Measurements from ENCODE around the gene ZNF528.
A peak's percentile ranks its signal among the peaks of the same experiment; 100 is the strongest.

Gene ZNF528

GRCh38 chr19:52453324-52454094 is 55.9 kb downstream of the ZNF528 start, which contains the start of gene ZNF578:
Gene ZNF578 (plus strand): TSS chr19:52453553. CDS start chr19:52501846, 48,293 bp downstream.
- no peaks in the 10 kb centered on the region for H3K9me2 ChIP-seq (replicated peaks; ENCODE audit: insufficient read depth, low read length)
- no peaks in the 10 kb centered on the region for H3K4me1 ChIP-seq (ENCODE audit: low read length)
- H3K27me3 ChIP-seq (replicated peaks; ENCODE audit: insufficient read depth, low read length) = no peaks in the 10 kb centered on the region
- TF ChIP-seq CTCF (IDR thresholded peaks at IDR 0.05; ENCODE audit: low read length) = no peak
- no peak for TF ChIP-seq EZH2 (optimal IDR thresholded peaks at IDR 0.05; ENCODE audit: low read depth, low read length)
- TF ChIP-seq EZH2phosphoT487 (IDR thresholded peaks at IDR 0.05; ENCODE audit: low read length) = no peak
- H4K20me1 ChIP-seq (ENCODE audit: insufficient read depth, low read length) = no peaks in the 10 kb centered on the region
- no peak within 1 kb of the TSS for H3K4me3 ChIP-seq (ENCODE audit: low read length)
- H2AFZ ChIP-seq (ENCODE audit: low read length) = no peak within 1 kb of the TSS
- no peaks in the 10 kb centered on the region for H3F3A ChIP-seq (ENCODE audit: insufficient read depth, low read length)
- H3K79me2 ChIP-seq (ENCODE audit: low read length) = no peaks in the 10 kb centered on the region
- no peak for DNase-seq
- H3K4me2 ChIP-seq (ENCODE audit: low read depth, low read length) = no peak within 1 kb of the TSS
- H3K9ac ChIP-seq (ENCODE audit: low read length) = no peak within 1 kb of the TSS
- H3K36me3 ChIP-seq (replicated peaks; ENCODE audit: insufficient read depth, low read length) = no peaks in the 10 kb centered on the region
- no peak within 1 kb of the TSS for H3K27ac ChIP-seq (ENCODE audit: low read length)
- no peaks in the 10 kb centered on the region for H3K9me3 ChIP-seq (replicated peaks; ENCODE audit: insufficient read depth, low read length)

- DNase-seq = peak; percentile 8
Measured at GRCh38 chr19:52464798-52465470, 67.3 kb downstream of the ZNF528 start.

More at GRCh38 chr19:52464798-52465470, 67.3 kb downstream of the ZNF528 start:
- Histone ChIP-seq H3F3A (ENCODE audit: insufficient read depth, low read length) (no peaks in the 10 kb centered on the region), H3K4me1 (ENCODE audit: low read length) (no peaks in the 10 kb centered on the region), H3K79me2 (ENCODE audit: low read length) (no peaks in the 10 kb centered on the region), H3K4me3 (ENCODE audit: low read length) (no peak overlapping the region), H3K9ac (ENCODE audit: low read length) (no peak overlapping the region), H2AFZ (ENCODE audit: low read length) (no peak overlapping the region), H3K36me3 (replicated peaks; ENCODE audit: insufficient read depth, low read length) (no peaks in the 10 kb centered on the region), H3K27ac (ENCODE audit: low read length) (no peak overlapping the region), H4K20me1 (ENCODE audit: insufficient read depth, low read length) (no peaks in the 10 kb centered on the region), H3K9me3 (replicated peaks; ENCODE audit: insufficient read depth, low read length) (no peaks in the 10 kb centered on the region), H3K4me2 (ENCODE audit: low read depth, low read length) (no peak overlapping the region), H3K9me2 (replicated peaks; ENCODE audit: insufficient read depth, low read length) (no peaks in the 10 kb centered on the region), H3K27me3 (replicated peaks; ENCODE audit: insufficient read depth, low read length) (no peaks in the 10 kb centered on the region)
- no peak for TF ChIP-seq EZH2phosphoT487 (IDR thresholded peaks at IDR 0.05; ENCODE audit: low read length)
- TF ChIP-seq CTCF (IDR thresholded peaks at IDR 0.05; ENCODE audit: low read length) = peak; percentile 20; the same call in 1 of the 2 replicates
- no peak for TF ChIP-seq EZH2 (optimal IDR thresholded peaks at IDR 0.05; ENCODE audit: low read depth, low read length)
